HepG2 (cell line): ENCODE data around the gene SH3D19. TPM values are rescaled to one million over a fixed set of nuclear protein-coding genes. Genes with fewer than 3 reads are reported as not detected.

Source experiments
- DMAP1 ChIP-seq: IDR thresholded peaks from 2 replicates; pipeline ENCODE4 v1.6.1; 2016
- KMT2A ChIP-seq: sonication (generic); formaldehyde crosslinking; IDR thresholded peaks from 2 replicates; pipeline ENCODE4 v1.4.0; 2020; ENCODE audit warnings: missing genetic modification reagents
- MAF1 ChIP-seq: sonication (generic); formaldehyde crosslinking; IDR thresholded peaks from 2 replicates; pipeline ENCODE4 v1.5.0; 2020; ENCODE audit warnings: missing genetic modification reagents, borderline replicate concordance
- MEF2D ChIP-seq: sonication (generic); formaldehyde crosslinking; IDR thresholded peaks from 2 replicates; pipeline ENCODE4 v1.5.1; 2020; ENCODE audit warnings: mild to moderate bottlenecking, missing genetic modification reagents
- NFKB2 ChIP-seq: sonication (generic); formaldehyde crosslinking; IDR thresholded peaks from 2 replicates; pipeline ENCODE4 v1.4.0; 2020; ENCODE audit warnings: missing genetic modification reagents, borderline replicate concordance
- NONO ChIP-seq, 2 experiments: fragments of 450-650 bp in 1 of 2; sonication (generic) in 1 of 2; formaldehyde crosslinking in 1 of 2; IDR thresholded peaks in 1 of 2; conservative IDR thresholded peaks in 1 of 2; 2 replicates each; pipeline versions ENCODE4 v1.6.1 to v1.8.0; 2017 to 2022; ENCODE audit warnings: mild to moderate bottlenecking in 1 of 2, missing genetic modification reagents in 1 of 2, moderate library complexity in 1 of 2
- PHF20 ChIP-seq: sonication (generic); formaldehyde crosslinking; IDR thresholded peaks from 2 replicates; pipeline ENCODE4 v1.5.0; 2020; ENCODE audit warnings: mild to moderate bottlenecking, missing genetic modification reagents
- POGZ ChIP-seq: sonication (generic); formaldehyde crosslinking; IDR thresholded peaks from 2 replicates; pipeline ENCODE4 v1.4.0; 2020; ENCODE audit warnings: mild to moderate bottlenecking, missing genetic modification reagents
- SALL2 ChIP-seq: sonication (generic); formaldehyde crosslinking; IDR thresholded peaks from 2 replicates; pipeline ENCODE4 v1.8.1; 2023; ENCODE audit warnings: mild to moderate bottlenecking, missing genetic modification reagents, inconsistent platforms
- ZFX ChIP-seq: sonication (generic); formaldehyde crosslinking; IDR thresholded peaks from 2 replicates; pipeline ENCODE4 v1.4.0; 2020; ENCODE audit warnings: mild to moderate bottlenecking, low read depth, missing genetic modification reagents, moderate library complexity
- ZNF337 ChIP-seq: sonication (generic); formaldehyde crosslinking; IDR thresholded peaks from 2 replicates; pipeline ENCODE4 v1.5.1; 2020; ENCODE audit warnings: missing genetic modification reagents, low read depth, mild to moderate bottlenecking, borderline replicate concordance
- polyA plus RNA-seq, 8 experiments: library from polyadenylated mRNA; depleted of rRNA in 3 of 8; stranded (reverse) in 7 of 8; unstranded in 1 of 8; fragments of >200 nt; fragmentation: Illumina TruSeq in 4 of 8; extraction: Trizol in 4 of 8; gene quantifications; 2 replicates each; pipeline versions ENCODE4 v1.2.1 to v1.2.3, GENCODE V29; 2011 to 2016; ENCODE audit warnings: low read depth in 4 of 8, missing spikeins in 1 of 8, mixed read lengths in 1 of 8; ENCODE audit not compliant: insufficient read depth in 1 of 8
- total RNA-seq, 5 experiments: library from RNA; depleted of rRNA; stranded (reverse); fragments of >200 nt; fragmentation: Illumina TruSeq; extraction: Trizol; gene quantifications; 2 replicates each; pipeline ENCODE4 v1.2.3, GENCODE V29; 2016; ENCODE audit warnings: low read depth in 1 of 5
- TF ChIP-seq, protein P1 (sequence below): sonication (generic); formaldehyde crosslinking; IDR thresholded peaks from 2 replicates; pipeline ENCODE4 v1.4.0; 2020; ENCODE audit warnings: missing genetic modification reagents, borderline replicate concordance
- TF ChIP-seq, protein P2 (sequence below): sonication (generic); formaldehyde crosslinking; IDR thresholded peaks from 2 replicates; pipeline ENCODE4 v1.5.1; 2020; ENCODE audit warnings: mild to moderate bottlenecking, missing genetic modification reagents, borderline replicate concordance
- TF ChIP-seq, protein P3 (sequence below): sonication (generic); formaldehyde crosslinking; IDR thresholded peaks from 2 replicates; pipeline ENCODE4 v1.8.0; 2022; ENCODE audit warnings: mild to moderate bottlenecking, missing genetic modification reagents, moderate library complexity

Gene SH3D19
- total and polyA plus RNA-seq, 2 of the 13 experiments (the other 11 are each of a cell fraction or from before 2014, with no cell fraction given): 31.2 to 38.0 TPM

DNA sequence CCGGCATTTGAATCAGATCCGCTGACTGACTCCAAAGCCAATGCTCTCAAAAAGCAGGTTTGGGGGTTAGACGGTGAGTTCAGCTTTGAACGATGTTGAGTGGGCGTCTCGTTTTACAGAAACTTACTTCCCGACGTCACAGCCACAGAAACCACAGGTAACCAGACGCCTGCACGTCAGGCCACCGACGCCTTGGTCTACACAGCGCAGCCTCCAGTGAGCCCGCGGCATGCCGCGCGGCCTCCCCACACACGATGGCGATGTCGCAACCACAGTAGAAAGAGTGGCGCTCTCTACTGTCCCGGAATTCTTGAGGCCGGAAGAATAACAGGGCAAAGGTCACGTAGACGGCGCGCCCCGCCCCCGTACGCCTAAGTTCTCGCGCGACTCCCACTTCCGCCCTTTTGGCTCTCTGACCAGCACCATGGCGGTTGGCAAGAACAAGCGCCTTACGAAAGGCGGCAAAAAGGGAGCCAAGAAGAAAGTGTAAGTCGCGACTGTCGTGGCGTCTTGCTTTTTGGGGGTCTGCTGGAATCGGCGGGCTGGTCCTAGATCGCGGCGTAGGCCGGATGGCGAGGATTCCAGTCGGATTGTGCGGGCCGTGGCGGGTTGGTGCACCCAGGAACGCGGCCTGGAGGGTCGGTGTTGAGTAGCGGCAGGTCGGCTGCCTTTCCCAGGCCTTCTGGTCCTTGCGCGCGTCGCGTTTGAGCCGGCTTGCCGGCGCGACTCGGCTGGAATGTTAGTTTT lies 226.0 kb downstream of the SH3D19 start, which contains the start of gene RPS3A (continued):
- peak; percentile 87; the same call in 1 of the 2 replicates for TF ChIP-seq MAF1 (CRISPR knock-in tag)
- TF ChIP-seq, protein P1, sequence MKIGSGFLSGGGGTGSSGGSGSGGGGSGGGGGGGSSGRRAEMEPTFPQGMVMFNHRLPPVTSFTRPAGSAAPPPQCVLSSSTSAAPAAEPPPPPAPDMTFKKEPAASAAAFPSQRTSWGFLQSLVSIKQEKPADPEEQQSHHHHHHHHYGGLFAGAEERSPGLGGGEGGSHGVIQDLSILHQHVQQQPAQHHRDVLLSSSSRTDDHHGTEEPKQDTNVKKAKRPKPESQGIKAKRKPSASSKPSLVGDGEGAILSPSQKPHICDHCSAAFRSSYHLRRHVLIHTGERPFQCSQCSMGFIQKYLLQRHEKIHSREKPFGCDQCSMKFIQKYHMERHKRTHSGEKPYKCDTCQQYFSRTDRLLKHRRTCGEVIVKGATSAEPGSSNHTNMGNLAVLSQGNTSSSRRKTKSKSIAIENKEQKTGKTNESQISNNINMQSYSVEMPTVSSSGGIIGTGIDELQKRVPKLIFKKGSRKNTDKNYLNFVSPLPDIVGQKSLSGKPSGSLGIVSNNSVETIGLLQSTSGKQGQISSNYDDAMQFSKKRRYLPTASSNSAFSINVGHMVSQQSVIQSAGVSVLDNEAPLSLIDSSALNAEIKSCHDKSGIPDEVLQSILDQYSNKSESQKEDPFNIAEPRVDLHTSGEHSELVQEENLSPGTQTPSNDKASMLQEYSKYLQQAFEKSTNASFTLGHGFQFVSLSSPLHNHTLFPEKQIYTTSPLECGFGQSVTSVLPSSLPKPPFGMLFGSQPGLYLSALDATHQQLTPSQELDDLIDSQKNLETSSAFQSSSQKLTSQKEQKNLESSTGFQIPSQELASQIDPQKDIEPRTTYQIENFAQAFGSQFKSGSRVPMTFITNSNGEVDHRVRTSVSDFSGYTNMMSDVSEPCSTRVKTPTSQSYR (CRISPR knock-in tag): peak; percentile 69; the same call in 1 of the 2 replicates
- peak; percentile 90; the same call in 1 of the 2 replicates for TF ChIP-seq ZNF337 (CRISPR knock-in tag)
- peak; percentile 90; the same call in 1 of the 2 replicates for TF ChIP-seq NFKB2
- peak; percentile 99 for TF ChIP-seq DMAP1 (CRISPR knock-in tag)
- peak; percentile 99 for TF ChIP-seq ZFX (CRISPR knock-in tag)
- TF ChIP-seq POGZ (CRISPR knock-in tag): peak; percentile 99
- peak; percentile 97 for TF ChIP-seq PHF20 (CRISPR knock-in tag)
- peak; percentile 98 for TF ChIP-seq SALL2 (CRISPR knock-in tag)
- peak; percentile 91 for TF ChIP-seq KMT2A (CRISPR knock-in tag)
- TF ChIP-seq, protein P2, sequence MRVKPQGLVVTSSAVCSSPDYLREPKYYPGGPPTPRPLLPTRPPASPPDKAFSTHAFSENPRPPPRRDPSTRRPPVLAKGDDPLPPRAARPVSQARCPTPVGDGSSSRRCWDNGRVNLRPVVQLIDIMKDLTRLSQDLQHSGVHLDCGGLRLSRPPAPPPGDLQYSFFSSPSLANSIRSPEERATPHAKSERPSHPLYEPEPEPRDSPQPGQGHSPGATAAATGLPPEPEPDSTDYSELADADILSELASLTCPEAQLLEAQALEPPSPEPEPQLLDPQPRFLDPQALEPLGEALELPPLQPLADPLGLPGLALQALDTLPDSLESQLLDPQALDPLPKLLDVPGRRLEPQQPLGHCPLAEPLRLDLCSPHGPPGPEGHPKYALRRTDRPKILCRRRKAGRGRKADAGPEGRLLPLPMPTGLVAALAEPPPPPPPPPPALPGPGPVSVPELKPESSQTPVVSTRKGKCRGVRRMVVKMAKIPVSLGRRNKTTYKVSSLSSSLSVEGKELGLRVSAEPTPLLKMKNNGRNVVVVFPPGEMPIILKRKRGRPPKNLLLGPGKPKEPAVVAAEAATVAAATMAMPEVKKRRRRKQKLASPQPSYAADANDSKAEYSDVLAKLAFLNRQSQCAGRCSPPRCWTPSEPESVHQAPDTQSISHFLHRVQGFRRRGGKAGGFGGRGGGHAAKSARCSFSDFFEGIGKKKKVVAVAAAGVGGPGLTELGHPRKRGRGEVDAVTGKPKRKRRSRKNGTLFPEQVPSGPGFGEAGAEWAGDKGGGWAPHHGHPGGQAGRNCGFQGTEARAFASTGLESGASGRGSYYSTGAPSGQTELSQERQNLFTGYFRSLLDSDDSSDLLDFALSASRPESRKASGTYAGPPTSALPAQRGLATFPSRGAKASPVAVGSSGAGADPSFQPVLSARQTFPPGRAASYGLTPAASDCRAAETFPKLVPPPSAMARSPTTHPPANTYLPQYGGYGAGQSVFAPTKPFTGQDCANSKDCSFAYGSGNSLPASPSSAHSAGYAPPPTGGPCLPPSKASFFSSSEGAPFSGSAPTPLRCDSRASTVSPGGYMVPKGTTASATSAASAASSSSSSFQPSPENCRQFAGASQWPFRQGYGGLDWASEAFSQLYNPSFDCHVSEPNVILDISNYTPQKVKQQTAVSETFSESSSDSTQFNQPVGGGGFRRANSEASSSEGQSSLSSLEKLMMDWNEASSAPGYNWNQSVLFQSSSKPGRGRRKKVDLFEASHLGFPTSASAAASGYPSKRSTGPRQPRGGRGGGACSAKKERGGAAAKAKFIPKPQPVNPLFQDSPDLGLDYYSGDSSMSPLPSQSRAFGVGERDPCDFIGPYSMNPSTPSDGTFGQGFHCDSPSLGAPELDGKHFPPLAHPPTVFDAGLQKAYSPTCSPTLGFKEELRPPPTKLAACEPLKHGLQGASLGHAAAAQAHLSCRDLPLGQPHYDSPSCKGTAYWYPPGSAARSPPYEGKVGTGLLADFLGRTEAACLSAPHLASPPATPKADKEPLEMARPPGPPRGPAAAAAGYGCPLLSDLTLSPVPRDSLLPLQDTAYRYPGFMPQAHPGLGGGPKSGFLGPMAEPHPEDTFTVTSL (CRISPR knock-in tag): peak; percentile 80
- peak; percentile 92 for TF ChIP-seq MEF2D (CRISPR knock-in tag)
- TF ChIP-seq, protein P3, sequence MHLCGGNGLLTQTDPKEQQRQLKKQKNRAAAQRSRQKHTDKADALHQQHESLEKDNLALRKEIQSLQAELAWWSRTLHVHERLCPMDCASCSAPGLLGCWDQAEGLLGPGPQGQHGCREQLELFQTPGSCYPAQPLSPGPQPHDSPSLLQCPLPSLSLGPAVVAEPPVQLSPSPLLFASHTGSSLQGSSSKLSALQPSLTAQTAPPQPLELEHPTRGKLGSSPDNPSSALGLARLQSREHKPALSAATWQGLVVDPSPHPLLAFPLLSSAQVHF (CRISPR knock-in tag): no peak
- TF ChIP-seq NONO (IDR thresholded peaks at IDR 0.05): no peak
- TF ChIP-seq NONO (CRISPR knock-in tag; conservative IDR thresholded peaks at IDR 0.05): peak; percentile 95
